Measurements from ENCODE around the gene MYO1F.

MYO1F gene

DNA sequence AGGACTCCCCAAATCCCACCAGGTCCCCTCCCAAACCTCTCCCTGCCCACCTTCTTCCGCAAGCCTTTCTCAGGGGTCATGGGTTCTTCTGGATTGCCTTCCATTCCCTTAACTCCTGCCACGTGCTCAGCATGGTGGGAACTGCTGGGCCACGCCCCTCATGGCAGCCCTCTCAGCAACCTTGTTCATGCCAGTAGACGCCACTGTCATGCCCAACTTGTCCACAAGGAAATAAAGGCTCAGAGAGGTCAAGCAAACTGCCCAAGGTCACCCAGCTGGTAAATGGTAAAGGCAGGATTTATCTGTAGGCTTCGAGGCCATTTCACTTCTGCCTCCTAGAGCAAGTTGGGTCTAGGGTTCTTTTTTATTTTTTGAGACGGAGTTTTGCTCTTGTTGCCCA, 85.7 kb downstream of the MYO1F start:
- no peak for DNase-seq (ENCODE audit: low read depth)

DNA sequence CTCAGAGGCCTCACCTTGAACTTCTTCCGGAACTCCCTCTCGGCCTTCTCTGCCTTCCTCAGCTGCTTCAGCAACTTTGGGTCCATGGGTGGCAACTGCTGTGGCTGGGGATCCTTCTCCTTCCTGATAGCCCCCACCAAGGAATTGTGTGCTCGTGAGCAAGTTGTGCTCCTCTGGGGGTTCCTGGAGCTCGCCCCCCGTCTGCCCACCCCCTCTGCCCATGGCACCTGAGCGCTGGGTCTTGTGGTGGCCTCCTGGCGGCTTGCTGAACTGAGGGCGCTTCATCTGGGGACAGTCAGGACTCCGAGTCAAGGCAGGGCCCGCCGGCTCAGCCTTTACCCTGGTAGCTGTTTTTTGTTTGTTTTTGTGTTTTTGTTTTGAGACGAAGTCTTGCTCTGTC, 86.4 kb downstream of the MYO1F start:
- DNase-seq (ENCODE audit: low read depth): no peak

DNA sequence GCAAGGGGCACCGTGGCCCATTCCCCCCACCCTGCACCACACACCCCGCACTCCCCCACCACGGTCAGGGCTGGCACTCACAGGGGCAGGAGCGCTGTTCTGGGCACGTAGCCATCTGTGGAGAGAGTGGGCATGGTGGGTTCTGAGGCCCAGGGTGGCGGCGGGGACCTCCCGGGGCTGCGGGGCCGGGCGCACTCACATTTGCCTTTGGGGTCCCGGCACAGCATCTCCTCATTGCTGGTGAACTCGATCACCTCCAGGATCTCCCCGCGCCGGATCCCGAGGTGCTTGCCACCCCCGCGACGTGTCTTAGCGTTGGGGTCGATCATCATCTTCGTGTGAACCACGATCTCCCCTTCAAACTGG, 86.9 kb downstream of the MYO1F start:
- no peak for DNase-seq (ENCODE audit: low read depth)

DNA sequence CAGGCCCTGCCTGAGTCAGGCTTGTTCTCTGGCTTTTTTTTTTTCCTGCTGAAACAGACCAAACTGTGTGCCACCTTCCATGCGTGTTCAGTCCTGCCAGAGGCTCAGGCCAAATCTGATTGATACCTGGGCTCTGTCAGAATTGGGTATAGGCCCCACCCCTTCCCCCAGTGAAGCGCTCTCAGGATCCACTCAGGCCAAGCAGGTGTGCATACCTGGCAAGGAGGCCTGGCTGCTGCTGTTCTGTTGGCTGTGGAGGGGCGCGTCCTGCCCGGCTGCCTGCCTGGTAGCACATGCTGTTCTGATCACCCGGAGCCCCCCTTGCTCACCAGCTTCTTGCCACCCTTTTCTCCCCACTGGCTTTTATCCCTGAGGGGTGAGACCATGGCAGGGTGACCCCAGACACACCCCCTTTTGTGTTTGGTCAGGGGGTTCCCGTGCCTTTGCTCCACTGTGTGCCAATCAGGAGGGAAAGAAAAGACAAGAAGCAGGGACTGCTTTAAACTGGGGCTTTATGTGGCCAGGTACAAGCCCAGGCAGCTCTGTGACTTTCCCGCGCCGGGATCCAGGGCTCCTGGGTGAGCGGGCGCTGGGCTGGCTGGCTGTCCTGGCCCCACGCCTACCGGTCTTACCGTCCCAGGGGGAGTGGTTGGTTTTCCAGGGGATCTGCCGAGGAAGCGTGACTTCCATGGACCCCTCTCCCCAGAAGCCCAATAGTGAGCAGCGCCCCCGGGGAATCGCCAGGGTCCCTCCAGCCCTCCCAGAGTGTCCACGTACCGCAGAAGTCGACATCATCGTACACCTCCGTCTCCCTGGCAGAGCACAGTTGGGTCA, 87.5 kb downstream of the MYO1F start:
- DNase-seq (ENCODE audit: low read depth): no peak

DNA sequence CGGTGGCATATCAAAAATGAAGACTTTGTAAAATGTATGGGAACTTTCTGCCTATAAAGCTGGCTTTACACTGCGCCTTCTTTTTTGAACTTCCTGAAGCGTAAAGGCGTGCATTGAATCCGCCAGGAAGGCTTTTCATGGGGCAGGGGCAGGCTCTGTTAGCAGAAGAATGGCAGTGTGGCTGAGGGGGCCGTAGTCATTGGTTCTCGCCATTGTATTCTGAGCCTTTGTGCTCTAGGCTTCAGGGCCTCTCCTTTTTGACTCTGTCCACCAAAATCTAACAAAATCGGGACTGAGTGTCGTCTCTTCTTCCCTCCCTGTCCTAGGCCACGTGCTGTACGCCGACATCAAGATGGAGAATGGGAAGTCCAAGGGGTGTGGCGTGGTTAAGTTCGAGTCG, 88.9 kb downstream of the MYO1F start:
- no peak for DNase-seq (ENCODE audit: low read depth)

DNA sequence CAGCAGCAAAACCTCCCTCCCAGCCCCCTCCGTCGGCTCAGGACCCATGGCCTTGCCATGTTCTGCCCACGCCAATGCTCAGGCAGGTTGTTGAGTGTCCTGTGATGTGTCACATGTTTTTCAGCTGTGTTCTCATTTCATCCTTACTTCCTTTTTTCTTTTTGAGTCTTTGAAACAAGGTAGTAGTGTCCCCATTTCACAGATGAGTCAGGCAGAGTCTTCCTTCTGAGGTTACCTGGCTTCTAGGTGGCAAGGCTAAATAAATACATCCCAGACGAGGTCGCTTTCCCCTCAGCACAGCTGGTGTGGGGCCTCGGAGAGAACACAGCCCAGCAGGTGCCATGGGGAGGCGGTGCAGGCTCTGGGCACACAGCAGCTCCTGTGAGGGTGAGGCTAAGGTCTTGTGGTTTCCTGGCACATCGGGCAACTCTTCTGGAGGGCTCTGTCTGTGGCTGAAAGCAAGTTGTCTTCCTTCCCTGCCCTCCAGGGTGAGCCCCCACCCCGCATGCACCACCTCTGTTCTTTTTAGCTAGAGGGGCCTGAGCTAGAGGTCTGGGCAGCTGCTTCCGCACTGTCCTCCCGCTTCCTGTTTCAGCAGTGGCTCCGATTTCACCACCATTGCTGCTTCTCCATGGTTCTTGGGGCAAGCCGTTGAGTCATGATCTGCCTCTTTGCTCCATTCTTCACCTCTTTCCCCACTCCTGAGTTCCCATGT, 89.9 kb downstream of the MYO1F start:
- peak; percentile 35 for DNase-seq (ENCODE audit: low read depth)

DNA sequence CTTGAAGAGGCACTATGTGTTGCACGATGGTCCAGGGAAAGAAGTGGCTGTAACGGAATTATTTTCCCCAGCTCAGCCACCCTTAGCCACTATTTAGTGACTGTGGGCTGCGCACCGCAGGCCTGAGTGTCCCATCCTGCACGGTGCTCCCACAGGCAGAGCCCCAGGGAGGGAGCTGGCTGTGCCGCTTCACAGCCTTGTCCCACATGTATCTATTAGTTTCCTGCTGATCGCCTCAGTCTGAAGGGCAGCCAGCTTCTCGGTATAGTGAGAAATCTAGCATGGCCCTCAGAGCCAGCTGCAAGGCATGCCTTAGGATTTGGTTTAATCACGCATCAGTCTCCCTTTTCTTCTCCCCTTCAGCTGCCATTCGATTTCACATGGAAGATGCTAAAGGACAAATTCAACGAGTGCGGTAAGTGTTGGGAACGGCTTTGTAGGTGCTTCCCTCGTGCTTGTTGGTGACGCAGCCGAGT, 90.5 kb downstream of the MYO1F start:
- no peak for DNase-seq (ENCODE audit: low read depth)

DNA sequence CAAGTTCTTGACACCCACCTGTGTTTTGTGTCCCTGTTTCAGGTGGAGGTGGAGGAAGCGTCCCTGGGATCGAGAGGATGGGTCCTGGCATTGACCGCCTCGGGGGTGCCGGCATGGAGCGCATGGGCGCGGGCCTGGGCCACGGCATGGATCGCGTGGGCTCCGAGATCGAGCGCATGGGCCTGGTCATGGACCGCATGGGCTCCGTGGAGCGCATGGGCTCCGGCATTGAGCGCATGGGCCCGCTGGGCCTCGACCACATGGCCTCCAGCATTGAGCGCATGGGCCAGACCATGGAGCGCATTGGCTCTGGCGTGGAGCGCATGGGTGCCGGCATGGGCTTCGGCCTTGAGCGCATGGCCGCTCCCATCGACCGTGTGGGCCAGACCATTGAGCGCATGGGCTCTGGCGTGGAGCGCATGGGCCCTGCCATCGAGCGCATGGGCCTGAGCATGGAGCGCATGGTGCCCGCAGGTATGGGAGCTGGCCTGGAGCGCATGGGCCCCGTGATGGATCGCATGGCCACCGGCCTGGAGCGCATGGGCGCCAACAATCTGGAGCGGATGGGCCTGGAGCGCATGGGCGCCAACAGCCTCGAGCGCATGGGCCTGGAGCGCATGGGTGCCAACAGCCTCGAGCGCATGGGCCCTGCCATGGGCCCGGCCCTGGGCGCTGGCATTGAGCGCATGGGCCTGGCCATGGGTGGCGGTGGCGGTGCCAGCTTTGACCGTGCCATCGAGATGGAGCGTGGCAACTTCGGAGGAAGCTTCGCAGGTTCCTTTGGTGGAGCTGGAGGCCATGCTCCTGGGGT, 91.5 kb downstream of the MYO1F start:
- no peak for DNase-seq (ENCODE audit: low read depth)

DNA sequence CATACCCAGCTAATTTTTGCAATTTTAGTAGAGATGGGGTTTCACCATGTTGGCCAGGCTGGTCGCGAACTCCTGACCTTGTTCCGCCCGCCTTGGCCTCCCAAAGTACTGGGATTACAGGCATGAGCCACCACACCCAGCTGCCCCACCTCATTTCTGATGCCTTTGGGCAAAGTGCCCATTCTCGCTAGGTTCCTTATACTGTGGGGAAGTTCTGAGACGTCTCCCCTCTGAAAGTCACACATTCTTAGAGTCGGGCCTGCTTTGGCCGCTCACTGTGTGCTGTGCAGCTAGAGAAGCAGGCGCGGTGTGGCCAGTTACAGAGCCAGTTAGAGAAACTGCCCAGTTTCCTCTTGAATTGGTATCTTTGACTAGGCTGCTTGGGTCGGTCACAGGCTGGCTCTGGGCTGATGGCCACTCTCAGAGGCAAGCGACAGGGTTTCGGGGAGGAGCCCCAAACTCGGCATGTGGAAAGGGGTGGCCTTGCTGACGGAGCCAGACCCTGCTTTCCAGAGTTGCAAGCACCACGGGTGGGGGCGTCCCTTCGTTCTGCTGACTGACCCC, 92.8 kb downstream of the MYO1F start:
- DNase-seq (ENCODE audit: low read depth): no peak

DNA sequence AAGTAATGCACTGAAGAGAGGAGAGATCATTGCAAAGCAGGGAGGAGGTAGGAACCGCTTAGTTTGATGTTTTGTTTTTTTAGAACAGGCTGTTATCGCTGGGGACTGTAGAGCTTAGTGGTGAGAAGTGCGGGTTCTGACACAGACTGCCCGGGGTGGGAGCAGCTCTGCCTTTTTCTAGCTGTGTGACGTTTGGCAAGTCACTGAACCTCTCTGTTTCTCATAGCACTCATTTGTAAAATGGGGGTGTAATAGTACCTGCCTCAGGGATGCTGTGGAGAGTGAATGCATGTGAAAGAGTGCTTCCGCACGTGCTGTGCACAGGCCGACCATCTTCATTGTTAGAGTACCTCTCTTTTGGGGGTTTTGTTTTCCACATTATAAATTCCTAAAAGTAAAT, 94.1 kb downstream of the MYO1F start:
- no peak for DNase-seq (ENCODE audit: low read depth)

DNA sequence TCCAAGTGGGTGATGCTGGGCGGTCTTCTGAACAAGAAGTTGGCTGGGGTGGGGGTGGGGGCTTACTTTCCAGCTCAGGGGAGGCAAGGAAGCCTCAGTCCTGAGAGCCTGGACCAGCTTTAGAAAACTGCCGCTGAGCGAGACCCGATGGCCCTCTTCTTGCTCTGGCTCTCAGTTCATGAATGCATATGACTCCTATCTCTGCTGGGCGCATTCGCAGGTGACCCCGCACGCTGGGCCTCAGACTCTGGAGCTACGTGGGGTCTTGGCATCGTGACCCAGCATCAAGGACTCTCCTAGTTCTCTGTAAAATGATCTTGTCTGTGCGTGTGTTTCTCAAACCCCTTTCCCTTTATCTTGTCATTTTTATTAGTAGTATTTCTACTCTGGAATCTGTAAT, 94.5 kb downstream of the MYO1F start:
- no peak for DNase-seq (ENCODE audit: low read depth)

DNA sequence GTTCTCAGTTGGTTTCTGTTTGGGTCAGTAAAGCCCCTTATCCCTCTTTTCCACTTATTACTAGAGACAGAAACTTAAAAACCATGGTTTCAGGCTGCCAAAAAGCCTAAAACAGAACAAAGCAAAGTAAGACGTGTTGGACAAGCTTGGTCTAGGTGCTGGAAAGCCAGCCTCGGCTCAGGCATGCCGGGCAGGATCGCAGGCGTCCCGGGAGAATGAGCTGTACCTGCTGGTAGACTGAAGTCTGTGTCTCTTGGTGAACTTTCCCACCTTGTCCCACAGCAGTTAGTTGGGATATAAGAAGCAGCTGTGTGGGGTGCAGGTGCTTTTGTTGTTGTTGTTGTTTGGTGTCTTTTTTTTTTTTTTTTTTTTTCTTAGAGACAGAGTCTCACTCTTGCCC, 95.6 kb downstream of the MYO1F start:
- no peak for DNase-seq (ENCODE audit: low read depth)

DNA sequence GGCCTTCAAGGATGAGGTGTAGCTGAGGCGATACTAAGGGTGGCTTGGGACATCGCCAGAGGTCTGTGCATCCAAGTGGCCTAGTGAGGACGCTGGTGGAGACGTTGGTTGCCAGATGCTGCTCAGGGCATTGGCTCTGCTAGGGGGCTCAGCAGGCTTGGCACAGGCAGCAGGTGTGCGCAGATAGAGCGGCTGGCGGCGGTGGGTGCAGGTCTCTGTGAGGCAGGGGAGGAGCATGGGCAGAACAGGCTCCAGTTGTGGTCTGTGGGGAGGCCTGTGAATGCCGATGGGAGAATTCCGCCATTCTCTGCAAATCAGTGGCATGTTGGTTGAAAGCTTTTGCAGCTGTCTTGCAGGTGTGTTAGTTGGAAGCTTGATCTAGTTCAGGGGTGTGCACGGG, 96.0 kb downstream of the MYO1F start:
- DNase-seq (ENCODE audit: low read depth): no peak

DNA sequence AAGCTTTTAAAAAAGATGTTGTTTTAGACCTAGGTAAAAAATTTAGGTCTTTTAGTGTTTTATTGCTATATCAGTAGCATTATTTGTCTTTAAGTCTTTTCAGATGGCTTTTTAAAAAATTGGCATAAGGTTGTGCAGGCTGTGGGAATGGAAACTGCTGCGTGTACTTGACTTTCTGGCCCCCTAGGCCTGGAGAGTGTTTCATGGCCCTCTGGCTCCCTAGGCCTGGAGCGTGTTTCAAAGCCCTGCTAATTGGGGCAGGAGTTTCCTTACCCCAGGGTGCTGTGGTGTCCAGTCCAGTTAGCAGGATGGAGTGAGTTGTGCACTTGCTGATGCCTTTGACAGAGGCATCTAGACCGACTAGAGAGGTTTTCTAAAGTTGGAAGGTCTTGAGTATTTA, 98.6 kb downstream of the MYO1F start:
- DNase-seq (ENCODE audit: low read depth): no peak

DNA sequence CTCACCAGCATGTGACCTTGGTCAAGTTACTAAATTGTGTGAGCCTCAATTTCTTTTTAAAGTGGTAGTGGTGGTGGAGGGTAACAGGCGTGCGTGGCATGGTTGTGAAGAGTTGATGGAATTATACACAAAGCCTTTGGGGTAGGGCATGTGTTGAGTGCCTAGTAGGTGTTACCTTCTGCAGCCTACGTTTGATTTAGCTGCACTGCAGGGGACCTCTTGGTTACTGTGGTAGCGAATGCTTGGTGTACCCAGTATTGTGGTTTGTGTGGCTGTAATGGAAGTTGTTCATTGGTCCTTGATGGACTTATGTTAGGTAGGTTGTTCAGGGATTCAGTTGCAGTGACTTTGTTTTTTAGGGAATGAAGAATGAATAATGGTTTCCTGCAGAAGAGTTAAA, 99.4 kb downstream of the MYO1F start:
- DNase-seq (ENCODE audit: low read depth): no peak

DNA sequence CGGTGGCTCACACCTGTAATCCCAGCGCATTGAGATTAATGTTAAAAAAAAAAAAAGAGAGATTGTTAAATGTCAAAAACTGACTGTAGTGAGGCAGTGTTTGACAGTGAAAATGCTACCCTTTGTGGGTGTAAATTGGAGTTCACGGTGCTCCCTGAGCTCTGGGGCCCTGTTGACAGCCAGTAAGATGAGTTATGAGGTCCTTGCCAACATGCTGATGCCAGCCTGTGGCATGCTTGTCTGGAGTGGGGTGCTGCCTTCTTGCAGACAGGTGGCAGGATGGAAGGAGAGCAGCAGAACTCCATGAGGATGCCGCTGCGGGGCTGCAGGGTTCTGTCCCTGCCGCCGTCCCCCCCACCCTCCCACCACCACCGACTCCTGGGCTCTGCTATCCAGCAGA, 100.7 kb downstream of the MYO1F start:
- no peak for DNase-seq (ENCODE audit: low read depth)

DNA sequence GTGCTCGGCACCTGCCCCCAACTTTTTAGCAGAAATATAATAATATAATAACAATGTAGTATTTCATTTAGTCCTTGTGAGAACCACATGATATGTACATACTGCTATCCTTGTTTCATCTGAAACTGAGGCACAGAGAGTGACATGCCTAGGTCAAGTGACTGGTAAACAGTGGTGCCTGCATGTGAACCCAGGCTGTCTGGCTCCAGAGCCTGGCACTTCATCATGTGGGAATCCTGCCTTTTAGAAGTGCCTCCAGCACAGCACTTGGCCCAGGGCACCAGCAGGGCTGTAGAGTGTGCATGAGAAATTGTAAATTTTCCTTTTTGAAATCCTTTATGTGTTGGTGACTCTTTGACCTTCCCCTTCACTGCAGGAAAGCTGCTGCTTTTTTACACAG, 102.2 kb downstream of the MYO1F start:
- no peak for DNase-seq (ENCODE audit: low read depth)

DNA sequence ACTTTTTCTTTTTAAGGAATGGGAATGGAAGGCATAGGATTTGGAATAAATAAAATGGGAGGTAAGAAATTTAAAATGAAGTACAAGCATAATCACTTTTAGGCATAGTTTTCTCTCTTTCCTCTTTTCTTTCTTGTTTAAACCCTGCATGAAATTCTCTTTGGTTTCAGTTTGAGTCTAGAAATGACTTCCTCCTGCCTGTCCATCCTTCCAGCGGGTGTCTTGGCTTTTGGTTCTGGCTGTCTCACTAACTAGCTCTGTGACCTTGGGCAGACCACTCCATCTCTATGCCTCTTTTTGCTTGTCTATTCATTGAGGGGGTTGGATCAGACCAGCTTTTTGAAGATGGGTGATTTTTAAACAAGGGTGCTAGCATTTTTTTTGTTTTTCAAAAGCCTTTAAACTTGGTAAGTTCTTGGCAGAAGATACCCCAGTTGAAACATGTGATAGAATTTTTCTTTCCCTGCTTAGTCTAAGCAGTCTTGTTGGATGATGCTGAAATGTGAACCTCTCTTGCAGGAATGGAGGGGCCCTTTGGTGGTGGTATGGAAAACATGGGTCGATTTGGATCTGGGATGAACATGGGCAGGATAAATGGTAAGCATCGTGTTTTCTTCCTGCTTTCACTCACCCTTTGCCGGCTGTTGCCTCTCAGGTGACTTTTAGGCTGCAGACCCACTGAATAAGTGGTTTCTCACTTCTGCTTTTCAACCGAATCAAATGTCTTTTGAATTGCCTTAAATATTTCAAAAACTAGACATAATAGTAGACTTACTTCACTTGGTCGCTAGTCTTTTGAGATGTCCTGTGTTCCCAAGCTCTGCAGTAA, 103.4 kb downstream of the MYO1F start:
- no peak for DNase-seq (ENCODE audit: low read depth)

Data from T follicular helper cell (primary cell).